ENCODE data around the gene STOML1.
"Not testable (repeated sequence)": the region's sequence is repeated elsewhere in the genome, so short reads cannot be mapped to it uniquely, and the experiment has no call there.

Gene STOML1

DNA sequence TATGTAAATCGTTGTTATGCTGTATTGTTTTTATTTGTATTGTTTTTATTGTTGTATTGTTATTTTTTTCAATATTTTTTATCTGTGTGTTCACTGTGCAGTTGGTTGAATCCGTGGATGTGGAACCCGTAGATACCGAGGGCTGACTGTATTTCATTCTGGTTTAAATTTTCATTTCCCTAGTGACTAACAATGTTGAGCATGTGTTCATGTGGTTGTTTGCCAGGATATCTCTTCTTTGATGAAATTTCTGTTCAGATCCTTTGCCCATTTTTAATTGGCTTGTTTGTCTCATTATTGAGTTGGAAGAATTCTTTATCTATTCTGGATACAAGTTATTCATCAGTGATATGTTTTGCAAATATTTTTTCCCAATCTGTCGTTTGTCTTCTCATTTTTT lies 29.7 kb downstream of the STOML1 start:
- H3K4me3 ChIP-seq (ENCODE audit: control insufficient read depth, low read depth, low read length): no peak overlapping the region
- TF ChIP-seq, protein P1, sequence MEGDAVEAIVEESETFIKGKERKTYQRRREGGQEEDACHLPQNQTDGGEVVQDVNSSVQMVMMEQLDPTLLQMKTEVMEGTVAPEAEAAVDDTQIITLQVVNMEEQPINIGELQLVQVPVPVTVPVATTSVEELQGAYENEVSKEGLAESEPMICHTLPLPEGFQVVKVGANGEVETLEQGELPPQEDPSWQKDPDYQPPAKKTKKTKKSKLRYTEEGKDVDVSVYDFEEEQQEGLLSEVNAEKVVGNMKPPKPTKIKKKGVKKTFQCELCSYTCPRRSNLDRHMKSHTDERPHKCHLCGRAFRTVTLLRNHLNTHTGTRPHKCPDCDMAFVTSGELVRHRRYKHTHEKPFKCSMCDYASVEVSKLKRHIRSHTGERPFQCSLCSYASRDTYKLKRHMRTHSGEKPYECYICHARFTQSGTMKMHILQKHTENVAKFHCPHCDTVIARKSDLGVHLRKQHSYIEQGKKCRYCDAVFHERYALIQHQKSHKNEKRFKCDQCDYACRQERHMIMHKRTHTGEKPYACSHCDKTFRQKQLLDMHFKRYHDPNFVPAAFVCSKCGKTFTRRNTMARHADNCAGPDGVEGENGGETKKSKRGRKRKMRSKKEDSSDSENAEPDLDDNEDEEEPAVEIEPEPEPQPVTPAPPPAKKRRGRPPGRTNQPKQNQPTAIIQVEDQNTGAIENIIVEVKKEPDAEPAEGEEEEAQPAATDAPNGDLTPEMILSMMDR (conservative IDR thresholded peaks at IDR 0.05; ENCODE audit: control insufficient read depth, insufficient read depth, low read depth, low read length): no peak
- DNase-seq (ENCODE audit: low read depth): peak; percentile 36

DNA sequence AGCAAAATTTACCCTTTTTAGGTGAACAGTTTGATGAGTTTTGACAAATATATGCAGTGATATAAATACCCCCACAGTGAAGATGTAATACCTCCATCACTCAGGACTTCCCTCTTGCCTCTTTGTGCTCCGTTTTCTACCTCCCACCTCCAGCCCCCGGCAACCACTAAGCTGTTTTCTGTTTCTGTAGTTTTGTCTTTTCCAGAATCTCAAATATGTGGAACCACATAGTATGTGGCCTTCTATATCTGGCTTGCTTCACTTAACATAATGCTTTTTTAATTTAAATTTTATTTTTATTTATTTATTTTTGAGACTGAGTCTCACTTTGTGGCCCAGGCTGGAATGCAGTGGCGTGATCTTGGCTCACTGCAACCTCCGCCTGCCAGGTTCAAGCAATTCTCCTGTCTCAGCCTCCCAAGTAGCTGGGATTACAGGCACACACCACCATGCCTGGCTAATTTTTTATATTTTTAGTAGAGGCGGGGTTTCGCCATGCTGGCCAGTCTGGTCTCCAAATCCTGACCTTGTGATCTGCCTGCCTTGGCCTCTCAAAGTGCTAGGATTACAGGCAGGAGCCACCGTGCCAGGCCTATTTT lies 31.5 kb downstream of the STOML1 start:
- not testable (repeated sequence) for DNase-seq (ENCODE audit: low read depth)

DNA sequence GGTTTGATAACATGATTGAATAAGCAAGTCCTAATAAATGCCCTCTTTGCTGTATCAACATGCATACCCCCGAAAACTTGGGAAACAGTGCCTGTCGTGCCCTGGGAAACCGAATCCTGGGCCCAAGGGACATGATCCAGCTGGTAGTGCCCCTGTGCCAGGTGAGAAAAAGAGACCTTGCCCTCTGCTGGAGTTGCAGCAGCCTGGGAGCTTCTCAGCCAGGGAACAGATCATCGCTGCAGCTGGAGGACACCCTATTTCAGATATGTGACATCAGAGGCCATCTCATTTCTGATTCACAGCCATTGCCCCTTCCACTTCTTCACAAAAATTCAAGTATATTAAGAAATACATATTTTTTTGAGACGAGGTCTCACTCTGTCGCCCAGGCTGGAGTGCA lies 32.3 kb downstream of the STOML1 start:
- H3K4me3 ChIP-seq (ENCODE audit: control insufficient read depth, low read depth, low read length): no peak overlapping the region
- no peak for DNase-seq (ENCODE audit: low read depth)
- TF ChIP-seq, protein P1 (conservative IDR thresholded peaks at IDR 0.05; ENCODE audit: control insufficient read depth, insufficient read depth, low read depth, low read length): no peak

More for the DNA sequence above, 31.5 kb downstream of the STOML1 start:
- not testable (repeated sequence) for H3K4me3 ChIP-seq (ENCODE audit: control insufficient read depth, low read depth, low read length)

DNA sequence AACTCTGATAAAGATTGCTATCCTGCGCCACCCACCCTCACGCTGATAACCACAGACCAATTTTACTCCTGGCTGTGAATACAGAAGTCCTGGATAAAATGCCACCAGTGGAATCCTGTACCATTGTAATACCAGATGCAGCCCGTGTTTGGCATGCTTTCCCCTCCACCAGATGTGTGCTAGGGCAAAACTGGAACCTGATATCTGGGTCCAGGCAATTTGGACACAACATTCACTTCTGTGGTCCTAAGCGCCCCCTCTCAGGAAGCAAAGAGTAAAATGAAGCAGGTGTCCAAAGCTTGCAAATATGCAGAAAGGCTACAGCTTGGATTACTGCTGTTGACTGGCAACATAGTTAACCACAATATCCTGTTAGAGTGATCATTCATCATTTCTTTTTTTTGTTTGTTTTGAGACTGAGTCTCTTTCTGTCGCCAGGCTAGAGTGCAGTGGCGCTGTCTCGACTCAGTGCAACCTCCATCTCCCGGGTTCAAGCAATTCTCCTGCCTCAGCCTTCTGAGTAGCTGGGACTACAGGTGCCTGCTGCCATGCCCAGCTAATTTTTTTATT lies 33.0 kb downstream of the STOML1 start:
- H3K4me3 ChIP-seq (ENCODE audit: control insufficient read depth, low read depth, low read length): no peak overlapping the region
- DNase-seq (ENCODE audit: low read depth): no peak
- TF ChIP-seq, protein P1 (conservative IDR thresholded peaks at IDR 0.05; ENCODE audit: control insufficient read depth, insufficient read depth, low read depth, low read length): no peak

DNA sequence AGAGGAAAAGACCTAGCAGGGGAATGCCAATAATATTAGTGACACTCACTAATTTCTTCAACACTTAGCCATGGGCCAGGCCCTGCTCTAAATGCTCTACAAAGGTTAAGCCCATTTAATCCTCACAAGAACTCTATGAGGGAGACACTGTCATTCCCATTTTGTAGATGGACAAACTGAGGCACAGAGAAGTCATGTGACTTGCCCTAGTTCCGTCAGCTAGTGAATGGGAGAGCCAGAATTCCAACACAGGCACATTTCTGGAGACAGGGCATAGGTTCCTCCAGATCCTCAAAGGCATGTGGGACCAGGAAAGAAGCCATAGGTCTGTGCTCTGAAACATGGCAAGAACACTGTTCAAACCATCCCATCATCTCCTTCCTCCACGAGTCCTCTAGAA lies 34.3 kb downstream of the STOML1 start:
- no peak overlapping the region for H3K4me3 ChIP-seq (ENCODE audit: control insufficient read depth, low read depth, low read length)
- TF ChIP-seq, protein P1 (conservative IDR thresholded peaks at IDR 0.05; ENCODE audit: control insufficient read depth, insufficient read depth, low read depth, low read length): no peak
- DNase-seq (ENCODE audit: low read depth): no peak

DNA sequence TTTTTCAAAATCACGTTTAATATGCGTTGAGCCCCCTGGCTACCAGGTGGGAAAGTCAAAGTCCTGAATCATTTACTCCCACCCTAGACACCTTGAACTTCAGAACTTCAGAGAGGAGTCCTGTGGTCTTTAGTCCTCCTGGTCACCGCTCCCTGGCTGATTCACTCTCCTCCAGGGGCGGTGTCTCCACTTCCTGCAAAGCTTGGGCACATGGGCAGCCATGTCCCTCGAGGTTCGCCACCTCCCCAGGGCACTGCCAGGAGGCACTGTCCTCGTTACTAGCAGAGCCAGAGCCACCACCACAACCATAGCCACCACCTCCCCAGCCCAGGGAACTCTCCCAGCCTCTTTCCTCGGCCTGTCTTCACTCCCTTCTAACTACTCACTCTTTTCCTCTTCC lies 34.8 kb downstream of the STOML1 start:
- no peak overlapping the region for H3K4me3 ChIP-seq (ENCODE audit: control insufficient read depth, low read depth, low read length)
- DNase-seq (ENCODE audit: low read depth): no peak
- TF ChIP-seq, protein P1 (conservative IDR thresholded peaks at IDR 0.05; ENCODE audit: control insufficient read depth, insufficient read depth, low read depth, low read length): no peak

DNA sequence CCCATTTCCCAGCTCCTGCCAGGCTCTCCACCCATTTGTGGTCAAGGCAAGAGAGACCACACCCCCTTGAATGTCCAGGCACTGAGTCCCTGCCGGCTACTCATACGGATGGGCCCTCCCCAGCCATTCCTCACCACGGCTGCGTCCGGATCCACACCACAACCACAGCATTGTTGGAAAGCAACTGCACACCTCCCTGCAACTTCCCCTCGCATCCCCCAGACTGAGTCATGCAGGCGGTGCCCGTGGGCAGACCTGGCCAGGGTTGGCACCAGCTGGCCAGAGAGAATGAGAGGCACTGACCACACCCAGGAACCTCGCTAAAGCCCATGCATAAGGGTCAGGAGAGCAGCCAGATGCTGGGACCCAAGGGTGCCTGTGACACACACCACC lies 35.4 kb downstream of the STOML1 start:
- peak; percentile 92 for DNase-seq (ENCODE audit: low read depth)
- TF ChIP-seq, protein P1 (conservative IDR thresholded peaks at IDR 0.05; ENCODE audit: control insufficient read depth, insufficient read depth, low read depth, low read length): no peak

More for the DNA sequence above, 35.4 kb downstream of the STOML1 start:
- H3K4me3 ChIP-seq (ENCODE audit: control insufficient read depth, low read depth, low read length): no peak overlapping the region

Measured in fibroblast of mammary gland (primary cell).